Measurements from ENCODE around the gene TMED3.

TMED3 gene

GRCh38 chr15:79341396-79341795 lies 30.5 kb downstream of the TMED3 start:
- H3K27ac ChIP-seq (ENCODE audit: low read depth, low read length), result no peak overlapping the region
- H3K79me2 ChIP-seq (ENCODE audit: control insufficient read depth, low read length), result no peaks in the 10 kb centered on the region
- H3K27me3 ChIP-seq (ENCODE audit: control insufficient read depth, low read length), result no peaks in the 10 kb centered on the region
- no peaks in the 10 kb centered on the region for H3K9me3 ChIP-seq (ENCODE audit: control insufficient read depth, insufficient read depth, low read length)
- no peaks in the 10 kb centered on the region for H3F3A ChIP-seq (ENCODE audit: control insufficient read depth, insufficient read depth)
- no peaks in the 10 kb centered on the region for H3K9me2 ChIP-seq (replicated peaks; ENCODE audit: control insufficient read depth, low read length)
- H3K4me1 ChIP-seq (ENCODE audit: control insufficient read depth, low read length), result no peaks in the 10 kb centered on the region
- TF ChIP-seq CTCF (IDR thresholded peaks at IDR 0.05; ENCODE audit: low read depth, low read length, poor library complexity, severe bottlenecking), result no peak
- TF ChIP-seq EZH2phosphoT487 (IDR thresholded peaks at IDR 0.05; ENCODE audit: borderline replicate concordance, low read length), result no peak
- no peak overlapping the region for H3K4me3 ChIP-seq (ENCODE audit: low read length)
- no peaks in the 10 kb centered on the region for H3K36me3 ChIP-seq (ENCODE audit: control insufficient read depth, low read length)
- no peak overlapping the region for H3K4me2 ChIP-seq (ENCODE audit: low read length)
- 0 out of 2 replicates have a peak, but pooled peaks cover 2% of the 10 kb centered on the region for H4K20me1 ChIP-seq (ENCODE audit: control insufficient read depth, insufficient read depth, low read depth, low read length)

- H3K9me2 ChIP-seq (replicated peaks; ENCODE audit: control insufficient read depth, low read length), result no peaks in the 10 kb centered on the region
- TF ChIP-seq EZH2phosphoT487 (IDR thresholded peaks at IDR 0.05; ENCODE audit: borderline replicate concordance, low read length), result no peak
- no peak for TF ChIP-seq CTCF (IDR thresholded peaks at IDR 0.05; ENCODE audit: low read depth, low read length, poor library complexity, severe bottlenecking)
- no peaks in the 10 kb centered on the region for H4K20me1 ChIP-seq (ENCODE audit: control insufficient read depth, insufficient read depth, low read depth, low read length)
- no peaks in the 10 kb centered on the region for H3K9me3 ChIP-seq (ENCODE audit: control insufficient read depth, insufficient read depth, low read length)
- H3K36me3 ChIP-seq (ENCODE audit: control insufficient read depth, low read length), result no peaks in the 10 kb centered on the region
- no peaks in the 10 kb centered on the region for H3F3A ChIP-seq (ENCODE audit: control insufficient read depth, insufficient read depth)
- no peak overlapping the region for H3K4me2 ChIP-seq (ENCODE audit: low read length)
- no peak overlapping the region for H3K27ac ChIP-seq (ENCODE audit: low read depth, low read length)
- no peaks in the 10 kb centered on the region for H3K4me1 ChIP-seq (ENCODE audit: control insufficient read depth, low read length)
- H3K27me3 ChIP-seq (ENCODE audit: control insufficient read depth, low read length), result no peaks in the 10 kb centered on the region
- no peaks in the 10 kb centered on the region for H3K79me2 ChIP-seq (ENCODE audit: control insufficient read depth, low read length)
- no peak overlapping the region for H3K4me3 ChIP-seq (ENCODE audit: low read length)
Observed at GRCh38 chr15:79349525-79349924, 38.6 kb downstream of the TMED3 start.

GRCh38 chr15:79352206-79352605 lies 41.3 kb downstream of the TMED3 start:
- no peak overlapping the region for H3K4me2 ChIP-seq (ENCODE audit: low read length)
- no peaks in the 10 kb centered on the region for H3K9me2 ChIP-seq (replicated peaks; ENCODE audit: control insufficient read depth, low read length)
- no peak overlapping the region for H3K4me3 ChIP-seq (ENCODE audit: low read length)
- no peaks in the 10 kb centered on the region for H4K20me1 ChIP-seq (ENCODE audit: control insufficient read depth, insufficient read depth, low read depth, low read length)
- H3K4me1 ChIP-seq (ENCODE audit: control insufficient read depth, low read length), result no peaks in the 10 kb centered on the region
- no peak overlapping the region for H3K27ac ChIP-seq (ENCODE audit: low read depth, low read length)
- H3K79me2 ChIP-seq (ENCODE audit: control insufficient read depth, low read length), result no peaks in the 10 kb centered on the region
- H3K27me3 ChIP-seq (ENCODE audit: control insufficient read depth, low read length), result no peaks in the 10 kb centered on the region
- no peaks in the 10 kb centered on the region for H3F3A ChIP-seq (ENCODE audit: control insufficient read depth, insufficient read depth)
- no peaks in the 10 kb centered on the region for H3K36me3 ChIP-seq (ENCODE audit: control insufficient read depth, low read length)
- no peaks in the 10 kb centered on the region for H3K9me3 ChIP-seq (ENCODE audit: control insufficient read depth, insufficient read depth, low read length)
- TF ChIP-seq EZH2phosphoT487 (IDR thresholded peaks at IDR 0.05; ENCODE audit: borderline replicate concordance, low read length), result no peak
- TF ChIP-seq CTCF (IDR thresholded peaks at IDR 0.05; ENCODE audit: low read depth, low read length, poor library complexity, severe bottlenecking), result no peak

- H3K27me3 ChIP-seq (ENCODE audit: control insufficient read depth, low read length), result no peaks in the 10 kb centered on the region
- H3F3A ChIP-seq (ENCODE audit: control insufficient read depth, insufficient read depth), result no peaks in the 10 kb centered on the region
- H3K79me2 ChIP-seq (ENCODE audit: control insufficient read depth, low read length), result no peaks in the 10 kb centered on the region
- peaks cover 4% of the 10 kb centered on the region; the same call in 1 of the 2 replicates for H3K4me1 ChIP-seq (ENCODE audit: control insufficient read depth, low read length)
- H3K4me3 ChIP-seq (ENCODE audit: low read length), result no peak overlapping the region
- H3K36me3 ChIP-seq (ENCODE audit: control insufficient read depth, low read length), result no peaks in the 10 kb centered on the region
- H3K27ac ChIP-seq (ENCODE audit: low read depth, low read length), result no peak overlapping the region
- no peaks in the 10 kb centered on the region for H3K9me3 ChIP-seq (ENCODE audit: control insufficient read depth, insufficient read depth, low read length)
- H3K9me2 ChIP-seq (replicated peaks; ENCODE audit: control insufficient read depth, low read length), result no peaks in the 10 kb centered on the region
- no peak overlapping the region for H3K4me2 ChIP-seq (ENCODE audit: low read length)
- no peaks in the 10 kb centered on the region for H4K20me1 ChIP-seq (ENCODE audit: control insufficient read depth, insufficient read depth, low read depth, low read length)
- TF ChIP-seq EZH2phosphoT487 (IDR thresholded peaks at IDR 0.05; ENCODE audit: borderline replicate concordance, low read length) (no peak), CTCF (IDR thresholded peaks at IDR 0.05; ENCODE audit: low read depth, low read length, poor library complexity, severe bottlenecking) (no peak)
Observed at GRCh38 chr15:79357566-79357965, 46.7 kb downstream of the TMED3 start.

All from DOHH2 (cell line).